Amygdala (tissue), 56 donors: Measurements from ENCODE around the gene RPS21.
A peak's percentile ranks its signal among the peaks of the same experiment; 100 is the strongest.

Experiments used
- DNase-seq, 56 donors: peaks; one replicate each; lab custom pipeline; 2025; lab: John Stamatoyannopoulos, UW

Gene RPS21

DNA sequence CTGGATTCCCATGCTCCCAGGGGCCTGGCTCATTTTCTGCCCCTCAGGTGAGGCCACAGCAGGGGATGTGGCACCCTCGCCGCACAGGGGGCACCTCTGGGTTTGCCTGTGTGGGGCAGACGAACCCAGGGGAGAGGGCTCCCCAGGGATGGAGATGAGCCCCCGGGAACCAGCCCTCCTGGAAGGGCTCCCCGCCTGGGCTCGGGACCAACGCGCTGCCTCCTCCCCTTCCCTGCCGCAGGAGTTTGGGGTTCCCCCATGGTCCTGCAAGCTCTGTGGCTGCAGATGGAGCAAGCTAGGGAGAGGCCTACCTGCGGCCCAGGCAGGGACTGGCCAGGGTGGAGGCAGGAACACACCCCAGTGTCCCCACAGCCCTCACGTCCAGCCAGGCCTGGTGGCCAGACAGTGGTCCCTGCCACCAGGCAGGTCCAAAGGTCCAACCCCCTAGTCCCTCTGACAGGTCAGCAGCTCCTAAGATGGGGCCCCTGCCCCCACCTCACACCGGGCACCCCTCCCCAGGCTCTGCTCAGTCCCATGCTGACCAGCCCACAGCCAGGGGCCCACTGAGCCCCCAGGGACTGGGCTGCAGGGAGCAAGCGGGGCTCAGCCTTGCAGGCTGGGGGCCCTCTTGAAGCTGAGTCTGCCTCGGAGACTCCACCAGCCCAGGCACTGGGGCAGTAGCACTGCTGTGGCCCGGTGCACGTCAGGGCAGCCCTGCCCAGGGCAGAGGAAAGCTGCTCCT is 33.4 kb upstream of the RPS21 start:
- no peak for DNase-seq

DNA sequence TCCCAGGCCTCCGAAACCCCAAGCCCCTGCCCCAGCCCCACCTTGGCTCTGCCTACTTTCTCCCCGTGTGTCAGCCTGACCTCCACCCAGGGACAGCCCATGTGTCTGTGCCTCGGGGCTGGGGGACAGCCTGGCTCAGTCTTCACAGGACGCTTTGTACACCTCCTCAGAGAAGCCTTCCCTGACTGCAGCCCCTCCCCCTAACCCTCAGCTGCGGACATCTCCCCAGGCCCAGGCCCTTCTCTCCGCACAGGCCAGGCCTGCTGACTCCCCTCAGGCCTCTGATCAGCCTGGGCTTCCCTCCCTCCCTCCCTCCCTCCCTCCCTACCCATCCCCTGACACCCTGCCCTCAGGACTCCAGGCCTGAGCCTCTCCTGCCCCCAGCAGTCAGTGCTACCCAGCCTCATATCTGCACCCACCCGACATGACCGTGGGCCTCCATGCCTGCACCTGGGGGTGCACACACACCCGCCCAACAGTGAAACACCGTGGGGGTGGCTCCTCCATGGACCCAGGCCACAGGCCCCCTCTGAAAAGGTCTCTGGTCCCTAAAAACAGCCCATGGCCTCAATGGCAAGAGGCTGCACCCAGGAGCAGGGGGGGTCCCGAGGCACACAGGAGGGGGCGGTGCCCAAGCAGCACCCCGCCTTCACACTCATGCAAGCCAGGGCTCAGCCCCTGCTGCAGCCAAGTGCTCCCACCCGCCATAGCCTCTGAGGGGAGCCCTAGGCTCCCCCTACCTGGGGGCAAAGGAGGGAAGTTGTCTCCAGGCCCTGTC is 32.7 kb upstream of the RPS21 start:
- no peak for DNase-seq

DNA sequence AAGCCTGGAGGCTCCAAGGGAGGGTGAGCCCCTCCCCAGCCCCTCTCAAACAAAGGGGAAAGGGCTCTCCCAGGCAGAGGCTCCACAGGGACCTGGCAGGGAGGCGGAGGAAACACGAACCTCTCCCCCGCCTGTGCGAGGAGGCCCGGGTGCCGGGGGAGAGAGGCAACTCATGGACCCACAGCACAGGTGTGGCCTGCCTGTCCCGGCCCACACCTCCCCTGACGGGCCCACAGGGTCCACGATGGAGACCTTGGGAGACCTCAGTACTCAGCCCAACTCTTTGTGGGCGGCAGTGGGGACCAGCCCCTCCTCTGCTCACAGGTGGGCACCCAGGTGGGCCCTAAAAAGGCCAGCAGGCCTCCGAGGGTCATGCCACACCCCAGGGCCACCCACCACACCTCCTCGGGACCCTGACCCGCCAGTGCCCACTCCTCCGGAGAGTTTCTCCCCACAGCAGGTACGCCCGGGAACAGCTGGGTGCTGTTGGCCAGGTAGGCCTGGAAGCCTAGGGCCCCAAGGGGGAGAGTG is 32.0 kb upstream of the RPS21 start:
- no peak for DNase-seq

DNA sequence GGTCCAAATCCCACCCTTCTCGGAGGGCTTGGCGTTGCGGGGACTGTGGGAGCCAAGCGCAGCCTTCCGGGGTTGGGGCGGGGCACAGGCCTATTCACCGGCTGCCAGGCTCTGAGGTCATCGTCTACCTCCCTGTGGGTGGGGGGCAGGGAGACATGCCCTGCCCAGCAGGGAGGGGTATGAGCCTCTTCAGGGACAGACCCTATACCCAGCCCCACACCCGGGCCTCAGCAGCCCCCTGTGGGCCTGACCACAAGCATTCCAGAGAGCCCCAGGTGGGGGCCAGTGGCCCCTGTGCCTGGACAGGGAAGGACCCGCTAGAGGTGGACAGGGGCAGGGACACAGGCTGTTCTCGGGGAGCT is 31.4 kb upstream of the RPS21 start:
- peak in 13 of 56 donors; percentile 17 to 67 (median 30) for DNase-seq

DNA sequence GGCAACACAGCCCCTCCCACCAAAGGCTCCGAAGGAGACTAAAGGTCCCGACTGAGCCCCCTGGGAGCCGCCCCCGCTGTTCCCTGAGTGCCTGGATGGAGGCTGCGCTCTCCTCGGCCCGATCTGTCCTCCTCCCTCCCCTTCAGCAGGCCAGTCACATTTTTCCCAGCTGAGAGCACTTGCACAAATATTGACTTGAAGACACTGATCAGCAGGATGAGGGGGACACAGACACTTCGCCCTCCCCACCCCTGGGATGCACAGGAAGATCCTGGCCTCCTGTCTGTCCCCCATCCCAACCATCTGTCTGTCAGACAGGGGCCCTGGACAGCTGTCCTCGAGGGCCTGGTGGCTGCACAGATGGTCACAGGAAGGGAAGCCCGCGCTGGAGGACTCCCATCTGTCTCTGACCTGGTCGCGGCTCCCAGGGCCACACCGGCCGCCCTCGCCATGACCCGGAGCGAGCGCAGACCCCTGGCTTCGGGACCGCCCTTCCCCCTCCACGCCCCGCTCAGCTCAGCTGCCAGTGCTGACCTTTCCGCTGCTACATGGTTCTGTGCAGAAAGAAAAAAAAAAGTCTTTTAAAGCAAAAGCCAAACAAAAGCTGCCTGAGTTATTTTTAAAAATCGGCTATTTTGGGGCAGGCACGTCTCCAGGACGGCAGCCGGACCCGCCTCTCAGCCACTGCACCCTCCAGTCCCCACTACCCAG is 30.9 kb upstream of the RPS21 start:
- peak in 3 of 56 donors; percentile 19 to 49 (median 44) for DNase-seq

DNA sequence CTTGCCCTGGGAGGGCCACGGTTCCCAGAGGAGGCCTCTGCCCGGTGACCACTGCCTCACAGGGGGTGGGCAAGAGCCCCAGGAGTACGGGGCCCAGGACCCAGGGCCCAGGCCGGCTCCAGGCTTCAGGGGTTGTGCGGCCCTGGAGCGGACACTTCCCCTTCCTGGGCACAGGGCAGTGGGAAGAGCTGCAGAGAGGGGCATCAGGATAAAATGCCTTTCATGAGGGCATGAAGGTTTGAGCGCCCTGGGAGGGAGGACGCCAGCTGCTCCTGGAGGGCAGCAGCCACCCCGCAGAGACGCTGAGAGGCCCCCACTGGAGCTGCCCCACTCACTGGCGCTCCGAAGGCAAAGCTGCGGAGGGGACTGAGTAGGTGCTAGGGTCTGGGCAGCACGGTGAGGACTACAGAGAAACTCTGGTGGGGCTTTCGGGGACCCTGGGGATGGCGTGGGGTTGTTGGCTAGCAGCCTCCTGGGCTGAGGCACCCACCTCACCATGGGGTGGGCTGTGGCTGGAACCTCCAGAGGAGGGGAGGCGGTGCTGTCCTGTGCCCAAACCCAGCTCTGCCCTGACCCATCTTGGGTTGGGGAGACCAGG is 30.2 kb upstream of the RPS21 start:
- no peak for DNase-seq

DNA sequence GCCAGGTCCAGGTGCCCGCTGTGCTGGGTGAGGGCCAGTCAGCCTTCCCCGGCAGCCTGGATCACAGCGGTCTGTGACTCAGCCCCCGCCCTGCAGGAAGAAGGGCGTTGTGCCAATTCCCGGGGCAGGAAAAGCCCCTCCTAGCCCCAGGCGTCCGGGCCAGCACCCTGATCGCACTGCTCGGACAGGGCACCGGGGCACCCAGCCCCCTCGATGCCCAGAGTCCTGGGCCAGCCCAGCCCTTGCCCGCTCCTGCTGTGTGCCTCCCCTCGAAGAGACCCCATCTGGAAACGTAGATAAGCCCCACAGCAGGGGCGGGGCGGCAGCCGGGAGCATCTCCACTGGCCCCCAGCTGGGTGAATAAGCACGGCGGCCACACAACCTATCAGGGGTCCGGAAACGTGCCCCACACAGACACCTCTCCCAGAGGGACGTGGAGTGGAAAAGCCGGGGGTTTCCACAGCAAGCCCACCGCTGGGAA is 29.7 kb upstream of the RPS21 start:
- peak in 1 of 56 donors; percentile 33 for DNase-seq

DNA sequence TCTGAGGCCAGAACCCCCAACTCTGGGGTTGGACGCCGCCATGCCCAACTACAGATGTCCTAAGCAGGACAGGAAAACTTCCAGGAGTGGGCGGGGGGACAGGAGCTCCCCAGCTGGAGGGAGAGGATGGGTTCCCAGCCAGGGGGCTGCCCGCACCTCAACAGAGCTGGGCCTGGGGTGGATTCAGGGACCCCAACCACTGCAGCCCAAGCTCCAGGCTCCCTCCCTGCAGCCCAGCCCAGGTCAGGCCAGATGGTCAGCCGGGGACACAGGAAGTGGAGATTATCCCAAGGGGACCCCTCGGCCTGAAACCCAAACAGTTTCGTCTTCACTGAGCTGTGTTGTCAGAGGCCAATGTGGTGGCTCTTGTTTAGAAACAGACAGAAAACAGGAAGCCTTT is 29.2 kb upstream of the RPS21 start:
- DNase-seq = no peak

DNA sequence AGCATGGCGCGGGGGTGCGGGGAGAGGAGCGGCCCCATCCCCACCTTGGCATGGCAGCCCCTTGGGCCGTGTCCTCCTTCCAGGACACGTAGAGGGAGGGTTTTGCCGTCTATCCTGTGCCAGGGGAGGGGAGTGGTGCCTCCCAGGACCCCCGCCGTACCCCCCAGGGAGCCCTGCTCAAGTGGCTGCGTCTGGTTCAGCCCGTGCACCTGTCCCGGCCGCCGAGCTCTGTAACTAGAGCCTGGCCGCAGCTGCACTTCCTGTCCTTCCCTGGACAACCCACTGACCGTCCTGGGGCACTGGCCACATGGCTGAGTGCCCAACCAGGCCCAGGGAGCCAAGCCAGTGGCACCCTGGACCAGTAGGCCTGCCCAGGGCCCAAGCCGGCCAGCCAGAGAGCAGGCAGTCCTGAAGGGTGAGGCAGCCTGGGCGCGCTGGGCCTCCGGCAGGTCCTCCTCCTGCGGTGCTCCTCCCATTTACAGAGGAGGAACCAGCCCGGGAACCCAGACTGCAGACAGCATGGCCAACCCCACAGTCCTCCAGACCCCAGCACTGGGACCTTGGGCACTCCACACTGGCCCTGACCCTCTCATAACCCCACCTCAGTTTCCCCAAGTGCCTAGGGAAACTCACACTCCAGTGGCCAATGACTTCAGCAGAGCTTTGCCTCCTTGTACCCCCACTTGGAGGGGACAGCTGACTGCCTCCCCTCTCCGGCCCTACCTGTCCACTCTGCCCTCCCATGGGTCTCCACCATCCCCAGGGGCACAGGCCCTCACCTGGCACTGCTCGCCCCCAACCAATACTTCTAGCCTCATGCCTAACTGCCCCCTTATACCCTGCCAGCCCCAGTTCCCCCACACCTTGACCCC is 28.5 kb upstream of the RPS21 start:
- peak in 3 of 56 donors; percentile 34 to 45 (median 41) for DNase-seq

DNA sequence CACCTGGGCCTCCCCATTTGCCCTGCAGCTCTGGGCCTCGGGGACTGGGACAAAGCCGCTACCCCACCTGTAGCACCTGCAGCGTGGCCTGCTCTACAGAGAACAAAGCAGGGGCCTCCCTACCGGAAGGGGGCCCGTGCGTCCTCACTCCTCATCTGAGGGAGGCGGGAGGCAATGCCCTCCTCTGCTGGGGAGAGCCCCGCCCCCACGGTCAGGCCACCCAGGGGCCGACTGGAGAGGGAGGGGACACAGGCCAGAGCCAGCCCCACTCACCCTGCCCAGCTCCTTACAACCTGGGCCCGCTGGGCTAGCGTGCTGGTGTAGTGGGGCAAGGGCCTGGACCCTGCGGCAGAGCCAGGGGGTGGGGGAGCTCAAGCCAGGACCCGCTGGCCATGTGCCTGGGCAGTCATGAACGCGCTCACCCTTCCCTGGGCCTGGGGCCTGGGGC is 27.8 kb upstream of the RPS21 start:
- peak in 1 of 56 donors; percentile 81 for DNase-seq

DNA sequence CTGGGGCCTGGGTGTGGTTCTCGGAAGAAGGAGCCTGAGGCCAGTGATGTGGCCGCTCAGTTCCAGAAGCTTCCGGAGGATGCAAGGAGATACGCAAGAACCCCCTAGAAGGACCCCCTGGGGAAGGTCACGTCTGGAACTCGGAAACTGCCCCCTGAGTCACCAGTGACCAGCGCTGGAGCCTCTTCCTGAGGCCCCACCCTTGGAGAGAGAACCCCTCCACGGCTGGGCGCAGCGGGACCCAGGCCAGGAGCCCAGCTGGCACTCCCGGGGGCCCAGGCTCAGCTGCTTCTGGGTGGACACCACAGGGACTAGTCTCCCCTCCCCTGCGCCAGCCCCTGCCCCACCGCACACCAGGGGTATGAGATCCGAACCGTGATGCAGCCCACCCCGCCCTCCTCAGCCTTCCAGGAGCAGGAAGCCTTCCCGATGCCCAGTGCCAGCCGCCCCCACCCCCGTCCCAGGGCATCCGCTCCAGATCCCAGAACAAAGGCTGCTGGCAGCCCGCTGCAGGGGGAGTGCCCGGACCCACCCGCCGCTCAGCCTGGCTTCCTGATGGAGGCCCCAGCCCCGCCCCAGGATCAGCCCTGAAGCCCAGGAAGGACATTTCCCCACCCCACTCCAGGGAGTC is 27.3 kb upstream of the RPS21 start:
- peak in 6 of 56 donors; percentile 19 to 81 (median 52) for DNase-seq

DNA sequence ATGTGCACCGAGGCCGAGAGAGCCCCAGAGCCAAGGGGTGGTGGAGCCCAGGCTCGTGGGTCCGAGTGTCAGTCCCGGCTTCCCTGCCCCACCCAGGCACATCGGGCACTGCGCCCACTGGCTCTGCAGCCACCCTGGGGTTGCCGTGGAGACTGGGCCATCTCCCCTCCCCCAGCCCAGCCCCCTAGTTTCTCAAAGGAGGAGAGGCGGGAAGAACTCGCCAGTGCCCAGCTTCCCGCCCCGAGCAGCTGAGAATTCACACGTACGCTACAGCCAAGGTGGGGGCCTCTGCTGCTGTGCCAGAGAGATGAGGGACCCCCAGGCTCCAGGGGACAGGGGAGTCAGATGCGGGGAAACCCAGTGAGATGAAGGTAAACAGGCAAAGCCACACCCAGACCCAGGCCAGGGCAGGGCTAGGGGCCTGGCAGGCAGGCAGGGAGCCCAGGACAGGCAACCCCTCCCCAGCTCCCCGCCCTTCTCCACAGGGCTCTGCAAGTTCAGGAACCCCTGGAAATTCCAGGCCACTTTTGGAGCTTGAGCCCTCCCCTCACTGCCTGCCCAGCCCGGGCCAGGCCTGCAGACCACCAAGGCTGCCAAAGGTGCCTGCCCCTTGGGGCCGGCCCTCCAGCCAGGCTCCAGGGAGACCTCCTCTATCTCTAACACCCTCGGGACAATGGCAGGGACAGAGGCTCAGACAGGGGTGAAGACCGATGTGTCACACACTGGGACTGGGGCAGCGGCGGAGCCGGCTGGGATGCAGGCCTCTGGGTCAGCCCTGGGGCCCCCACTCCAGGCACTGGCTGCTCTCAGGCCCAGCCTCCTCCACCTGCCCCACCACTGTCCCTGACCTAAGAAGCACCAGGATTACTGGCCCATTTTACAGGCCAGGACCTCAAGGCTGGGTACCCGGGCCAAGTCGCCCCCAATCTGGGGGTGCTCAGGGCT is 25.8 kb upstream of the RPS21 start:
- no peak for DNase-seq

DNA sequence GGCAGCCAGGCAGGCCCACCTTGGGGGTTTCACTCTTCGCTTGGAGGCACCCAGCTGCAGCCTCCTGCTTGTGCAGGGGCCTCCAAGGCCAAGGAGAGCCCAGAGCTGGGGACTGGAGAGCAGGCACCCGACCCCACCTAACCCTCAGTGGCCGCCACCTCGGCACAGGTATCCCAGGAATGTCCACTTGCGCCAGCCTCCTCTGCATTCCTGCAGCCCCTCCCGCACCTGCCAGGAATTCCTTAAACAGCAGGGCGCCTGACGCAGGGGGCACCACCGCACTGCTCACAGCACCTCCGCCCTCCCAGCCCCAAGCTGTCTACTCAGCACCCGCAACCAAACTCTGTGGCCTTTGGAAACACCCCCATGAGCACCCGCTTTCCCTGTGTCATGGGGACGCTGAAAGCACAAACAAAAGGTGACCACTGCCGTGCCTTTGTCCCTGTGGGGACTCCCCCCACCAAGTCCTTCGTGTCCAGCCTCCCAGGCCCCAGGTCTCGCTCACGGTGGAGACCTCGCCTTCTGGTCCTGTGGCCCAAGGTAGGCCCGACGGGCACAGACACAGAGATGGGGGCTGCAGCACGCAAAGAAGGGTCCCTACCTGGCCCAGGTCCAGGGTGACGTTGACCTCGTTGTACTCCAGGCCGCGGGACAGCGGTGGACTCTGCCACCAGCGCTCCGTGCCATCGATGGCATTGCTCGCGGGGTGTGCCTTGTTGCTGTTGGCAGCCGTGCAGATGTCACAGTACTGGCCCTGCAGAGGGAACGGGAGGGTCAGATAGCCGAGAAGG is 24.9 kb upstream of the RPS21 start:
- no peak for DNase-seq

DNA sequence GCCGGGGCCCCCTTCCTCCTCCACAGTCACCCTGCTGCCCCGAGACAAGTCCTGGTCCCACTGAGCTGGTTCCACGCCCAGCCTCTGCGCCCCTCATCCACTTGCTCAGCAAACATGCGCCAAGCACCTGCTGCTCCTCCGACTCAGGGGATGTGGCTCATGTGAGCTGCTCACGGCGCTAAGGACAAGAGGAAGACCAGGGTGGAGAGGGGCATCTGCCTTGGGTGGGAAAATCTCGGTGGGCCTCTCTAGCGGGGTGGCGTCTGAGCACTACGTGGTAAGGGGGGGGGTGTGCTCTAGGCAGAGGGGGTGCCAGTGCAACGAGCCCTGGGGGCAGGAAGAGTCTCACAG is 24.3 kb upstream of the RPS21 start:
- DNase-seq = no peak

DNA sequence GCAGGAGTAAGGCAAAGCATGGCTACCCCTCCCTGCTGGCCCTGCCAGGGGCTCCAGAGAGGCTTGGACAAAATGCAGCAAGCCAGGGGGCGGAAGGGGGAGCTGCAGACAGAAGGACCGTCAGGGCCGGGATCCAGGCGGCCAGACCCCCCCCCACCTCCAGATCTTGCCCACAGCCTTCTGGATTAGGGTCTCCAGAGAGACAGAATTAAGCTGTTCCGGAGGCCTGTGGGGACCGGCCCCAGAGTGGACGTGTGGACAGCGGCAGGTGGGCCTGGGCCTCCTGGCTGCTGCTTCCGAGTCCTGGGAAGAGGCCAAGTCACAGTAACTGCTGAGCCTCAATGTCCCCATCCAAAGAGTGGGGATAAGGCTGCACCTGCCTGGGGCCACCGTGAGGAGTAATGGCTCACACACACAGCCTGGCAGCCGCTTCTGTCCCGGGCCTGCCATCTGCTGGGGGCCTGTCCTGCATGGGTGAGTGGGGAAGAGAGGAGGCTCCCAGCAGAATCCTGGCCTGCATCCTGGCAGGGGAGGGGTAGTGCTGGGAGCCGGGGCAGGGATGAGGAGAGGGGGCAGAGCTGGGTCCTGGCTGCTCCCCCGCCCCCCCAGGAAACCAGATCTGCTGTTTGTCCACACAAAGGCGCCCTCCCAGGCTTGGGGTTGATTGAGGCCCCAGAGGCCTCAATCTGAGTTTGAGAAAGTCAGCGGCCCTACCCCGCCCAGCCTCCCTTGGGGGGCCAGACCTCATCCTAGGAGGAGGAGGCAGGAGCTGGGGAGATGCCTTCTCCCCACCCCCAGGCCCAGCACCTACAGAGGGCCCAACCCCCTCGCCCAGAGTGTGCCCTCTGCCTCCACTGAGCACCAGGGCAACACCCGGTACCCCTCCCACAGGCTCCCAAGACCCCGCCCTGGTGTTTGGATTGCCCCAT is 23.6 kb upstream of the RPS21 start:
- no peak for DNase-seq
